Mucosa of stomach (tissue), 1 donor: Measurements from ENCODE around the gene ZNF385A.
"Not testable (repeated sequence)": the region's sequence is repeated elsewhere in the genome, so short reads cannot be mapped to it uniquely, and the experiment has no call there.

Source experiments
- H3K27me3 ChIP-seq: one replicate; pipeline ENCODE4 v1.7.0; 2013; ENCODE audit warnings: mild to moderate bottlenecking, low read length; ENCODE audit not compliant: control insufficient read depth, insufficient read depth
- H3K36me3 ChIP-seq: one replicate; pipeline ENCODE4 v1.7.0; 2013; ENCODE audit warnings: low read length; ENCODE audit not compliant: control insufficient read depth, insufficient read depth
- H3K4me1 ChIP-seq: one replicate; pipeline ENCODE4 v1.7.0; 2013; ENCODE audit warnings: mild to moderate bottlenecking, low read length; ENCODE audit not compliant: control insufficient read depth, insufficient read depth
- H3K4me3 ChIP-seq: one replicate; pipeline ENCODE4 v1.7.0; 2013; ENCODE audit warnings: low read length
- H3K9ac ChIP-seq: one replicate; pipeline ENCODE4 v1.7.0; 2013; ENCODE audit warnings: mild to moderate bottlenecking, low read length, moderate library complexity
- H3K9me3 ChIP-seq: one replicate; pipeline ENCODE4 v1.7.0; 2013; ENCODE audit warnings: mild to moderate bottlenecking, low read length, moderate library complexity; ENCODE audit not compliant: control insufficient read depth
- donor health status: Pancreatic carcinoma.

Gene ZNF385A

DNA sequence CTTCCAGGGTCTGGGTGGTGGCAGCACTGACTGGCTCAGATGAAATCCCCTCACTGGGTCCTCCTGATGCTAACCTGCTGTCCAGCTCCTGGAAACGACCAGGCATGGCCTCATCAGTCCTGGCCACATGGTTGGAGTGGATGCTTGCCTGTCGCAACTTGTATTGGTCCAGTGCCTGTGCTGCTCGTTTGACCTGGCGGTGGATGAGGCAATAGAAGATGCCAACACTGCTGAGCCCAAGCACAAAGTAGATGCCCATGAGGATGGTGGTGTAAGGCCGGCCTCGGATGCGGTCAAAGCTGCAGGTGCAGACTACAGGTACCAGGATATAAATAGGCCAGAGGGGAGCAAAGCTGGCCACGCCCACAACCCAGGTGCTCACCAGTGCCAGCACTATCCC, 21.5 kb downstream of the ZNF385A start:
- peaks cover 14% of the 10 kb centered on the region for H3K4me1 ChIP-seq
- H3K9me3 ChIP-seq: no peaks in the 10 kb centered on the region
- H3K27me3 ChIP-seq: peaks cover 8% of the 10 kb centered on the region
- no peak overlapping the region for H3K4me3 ChIP-seq
- no peaks in the 10 kb centered on the region for H3K36me3 ChIP-seq
- no peak overlapping the region for H3K9ac ChIP-seq

DNA sequence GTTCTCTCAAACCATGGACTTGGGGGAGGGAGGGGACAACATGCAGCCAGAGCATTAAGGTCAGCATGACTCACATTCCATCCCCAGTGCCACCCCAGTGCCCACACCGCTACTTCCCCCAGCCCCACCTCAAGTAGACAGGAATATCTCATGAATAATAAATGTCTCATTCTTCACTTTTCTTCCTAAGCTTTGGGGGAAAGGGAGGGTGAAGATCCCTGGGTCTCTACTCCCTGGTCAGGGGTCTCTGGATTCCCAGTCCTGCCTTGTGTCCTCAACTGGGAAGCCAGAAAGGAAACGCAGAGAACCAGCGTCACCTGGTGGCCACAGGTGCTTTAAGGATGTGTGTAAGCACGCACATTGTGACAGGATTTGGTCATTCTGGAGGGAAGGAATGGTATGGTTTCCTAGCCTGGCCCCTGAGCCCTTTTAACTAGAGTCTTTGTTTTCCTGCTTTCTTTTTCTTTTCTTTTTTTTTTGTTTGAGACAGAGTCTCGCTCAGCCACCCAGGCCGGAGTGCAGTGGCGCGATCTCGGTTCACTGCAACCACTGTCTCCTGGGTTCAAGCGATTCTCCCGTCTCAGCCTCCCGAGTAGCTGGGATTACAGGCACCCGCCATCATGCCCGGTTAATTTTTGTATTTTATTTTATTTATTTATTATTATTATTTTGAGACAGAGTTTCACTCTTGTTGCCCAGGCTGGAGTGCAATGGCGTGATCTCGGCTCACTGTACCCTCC, 23.6 kb downstream of the ZNF385A start:
- Histone ChIP-seq H3K9me3 (no peaks in the 10 kb centered on the region), H3K27me3 (peaks cover 8% of the 10 kb centered on the region), H3K4me3 (no peak overlapping the region), H3K36me3 (no peaks in the 10 kb centered on the region), H3K9ac (no peak overlapping the region), H3K4me1 (peaks cover 18% of the 10 kb centered on the region)

DNA sequence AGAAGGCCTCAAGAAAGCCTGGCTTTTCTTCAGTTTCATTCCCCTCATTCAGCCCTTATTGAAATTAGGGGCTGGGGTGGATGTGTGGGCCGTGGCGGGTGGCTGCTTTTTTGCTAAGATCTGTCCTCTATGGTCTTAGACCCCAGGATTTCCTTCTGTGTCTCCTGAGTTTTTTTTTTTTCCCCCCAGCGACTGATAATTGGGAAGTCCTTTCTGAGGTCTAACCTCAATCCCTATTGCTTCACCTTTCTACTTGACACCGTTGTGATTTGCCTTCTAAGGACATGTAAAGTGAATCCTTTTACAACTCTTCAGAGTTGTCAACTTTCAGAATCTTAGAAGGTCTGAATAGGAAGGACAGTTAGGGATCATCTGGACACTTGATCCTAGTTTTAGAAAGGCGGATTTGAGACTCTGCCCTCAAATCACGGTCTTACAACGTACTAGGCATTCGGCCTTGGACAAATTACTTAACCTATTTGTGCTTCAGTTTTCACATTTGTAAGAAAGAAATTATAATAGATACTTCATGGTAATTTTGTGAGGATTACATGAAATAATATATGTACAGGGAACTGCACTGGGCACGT, 24.7 kb downstream of the ZNF385A start:
- no peaks in the 10 kb centered on the region for H3K9me3 ChIP-seq
- H3K27me3 ChIP-seq: peaks cover 8% of the 10 kb centered on the region
- peak overlapping the region; percentile 85 for H3K4me3 ChIP-seq
- peak overlapping the region; percentile 87 for H3K9ac ChIP-seq
- H3K36me3 ChIP-seq: no peaks in the 10 kb centered on the region
- peaks cover 18% of the 10 kb centered on the region for H3K4me1 ChIP-seq

DNA sequence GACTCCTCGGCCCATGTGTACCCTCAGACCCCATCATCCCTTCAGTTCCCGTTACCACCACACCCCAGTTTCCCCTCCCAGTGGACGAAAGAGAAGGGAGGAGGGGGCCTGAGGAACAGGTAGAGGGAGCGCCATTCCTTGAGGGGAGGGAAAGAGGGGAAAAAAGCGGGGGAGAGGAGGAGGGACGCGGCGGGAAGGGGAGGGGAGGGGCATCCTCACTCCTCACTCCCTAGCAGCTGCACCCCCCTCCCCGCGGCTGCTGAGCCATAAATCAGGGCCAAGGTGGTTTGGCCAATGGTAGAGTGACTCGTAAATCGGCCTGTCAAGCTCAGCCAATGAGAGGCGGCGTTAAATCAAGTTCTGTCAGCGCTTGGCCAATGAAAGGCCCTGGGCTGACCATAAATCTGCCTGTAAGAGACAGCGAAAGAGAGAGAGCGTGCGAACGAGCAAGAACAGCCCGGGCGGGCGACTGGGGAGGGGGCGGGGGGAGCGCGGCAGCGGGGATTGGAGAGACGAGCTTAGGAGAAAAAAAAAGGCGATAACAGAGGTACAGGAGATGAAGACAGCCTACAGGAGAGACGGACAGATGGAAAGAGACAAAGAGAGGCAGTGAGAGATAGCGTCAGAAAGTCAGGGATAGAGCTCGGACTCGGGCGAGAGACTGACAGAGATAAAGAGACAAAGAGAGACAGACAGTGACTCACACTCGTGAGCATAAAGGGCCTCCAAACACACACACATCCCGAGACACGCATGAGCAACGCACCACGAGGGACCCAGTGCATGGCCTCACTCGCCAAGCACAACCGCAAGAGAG, 25.4 kb downstream of the ZNF385A start:
- no peaks in the 10 kb centered on the region for H3K9me3 ChIP-seq
- H3K27me3 ChIP-seq: peaks cover 8% of the 10 kb centered on the region
- peaks cover 18% of the 10 kb centered on the region for H3K4me1 ChIP-seq

DNA sequence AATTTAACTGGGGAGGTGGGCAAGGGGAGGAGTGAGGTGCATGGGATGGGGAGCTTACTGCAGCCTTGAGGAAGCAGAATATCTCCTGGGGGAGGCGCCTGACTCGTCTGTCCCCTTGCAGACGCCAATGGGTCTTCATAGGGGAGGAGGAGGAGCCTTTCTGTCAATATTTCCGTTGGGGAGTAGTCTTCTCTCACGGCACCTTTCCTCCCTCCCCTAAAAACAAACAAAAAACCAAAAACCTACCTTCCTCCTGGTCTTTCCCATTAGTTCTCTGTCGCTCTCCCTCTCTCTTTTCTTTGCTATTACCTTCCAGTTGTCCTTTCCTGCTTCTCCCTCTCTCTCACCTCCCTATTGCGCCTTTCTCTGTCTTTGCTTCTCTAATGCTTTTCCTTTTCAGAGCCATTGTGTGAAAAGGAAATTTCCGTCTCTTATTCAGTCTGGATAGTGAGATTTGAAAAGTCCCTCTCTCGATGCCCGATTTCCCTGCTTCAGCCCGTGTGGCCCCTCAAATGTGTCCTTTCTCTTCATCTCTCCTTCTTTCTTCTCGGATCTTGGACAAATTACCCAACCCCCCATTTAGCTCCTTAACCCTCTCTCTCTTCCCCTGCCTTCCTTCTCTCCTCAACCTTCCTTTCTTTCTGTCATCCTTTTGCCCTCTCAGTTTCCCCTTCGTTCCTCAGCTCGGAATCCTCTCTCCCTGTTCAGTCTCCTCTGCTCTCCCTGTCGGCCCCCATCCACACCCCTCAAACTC, 26.2 kb downstream of the ZNF385A start:
- Histone ChIP-seq H3K36me3 (no peaks in the 10 kb centered on the region), H3K4me1 (peaks cover 18% of the 10 kb centered on the region), H3K9me3 (no peaks in the 10 kb centered on the region), H3K4me3 (peak overlapping the region; percentile 85), H3K27me3 (peaks cover 7% of the 10 kb centered on the region), H3K9ac (peak overlapping the region; percentile 87)

More for the DNA sequence above, 25.4 kb downstream of the ZNF385A start:
- peak overlapping the region; percentile 85 for H3K4me3 ChIP-seq
- peak overlapping the region; percentile 87 for H3K9ac ChIP-seq
- H3K36me3 ChIP-seq: no peaks in the 10 kb centered on the region

GRCh38 chr12:54357506-54358190, 26.9 kb downstream of the ZNF385A start:
- no peaks in the 10 kb centered on the region for H3K9me3 ChIP-seq
- H3K36me3 ChIP-seq: no peaks in the 10 kb centered on the region
- H3K4me1 ChIP-seq: peaks cover 18% of the 10 kb centered on the region
- H3K27me3 ChIP-seq: no peaks in the 10 kb centered on the region
- H3K9ac ChIP-seq: no peak overlapping the region
- H3K4me3 ChIP-seq: no peak overlapping the region

DNA sequence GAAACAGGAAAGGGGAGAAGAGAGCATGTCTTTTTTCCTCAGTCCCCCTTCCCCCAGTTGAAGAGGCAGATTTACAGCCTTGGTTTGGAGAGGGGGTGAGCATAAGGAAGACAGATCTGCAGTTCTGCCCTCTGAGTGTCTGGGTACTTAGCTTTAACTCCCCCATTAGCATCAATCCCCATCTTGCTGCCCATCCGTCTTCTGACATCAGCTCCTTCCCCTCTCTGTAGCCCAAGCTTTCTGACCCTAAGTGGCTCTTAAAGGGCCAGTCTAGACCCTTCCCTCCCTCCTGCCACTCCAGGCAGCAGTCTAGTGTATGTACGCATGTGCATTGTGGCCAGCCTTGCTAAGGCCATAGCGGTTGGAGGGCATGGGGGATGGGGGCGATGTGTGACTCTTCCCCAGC, 27.6 kb downstream of the ZNF385A start:
- H3K36me3 ChIP-seq: no peaks in the 10 kb centered on the region
- H3K4me3 ChIP-seq: no peak overlapping the region
- H3K9ac ChIP-seq: no peak overlapping the region
- peaks cover 18% of the 10 kb centered on the region for H3K4me1 ChIP-seq
- H3K9me3 ChIP-seq: no peaks in the 10 kb centered on the region
- H3K27me3 ChIP-seq: no peaks in the 10 kb centered on the region

DNA sequence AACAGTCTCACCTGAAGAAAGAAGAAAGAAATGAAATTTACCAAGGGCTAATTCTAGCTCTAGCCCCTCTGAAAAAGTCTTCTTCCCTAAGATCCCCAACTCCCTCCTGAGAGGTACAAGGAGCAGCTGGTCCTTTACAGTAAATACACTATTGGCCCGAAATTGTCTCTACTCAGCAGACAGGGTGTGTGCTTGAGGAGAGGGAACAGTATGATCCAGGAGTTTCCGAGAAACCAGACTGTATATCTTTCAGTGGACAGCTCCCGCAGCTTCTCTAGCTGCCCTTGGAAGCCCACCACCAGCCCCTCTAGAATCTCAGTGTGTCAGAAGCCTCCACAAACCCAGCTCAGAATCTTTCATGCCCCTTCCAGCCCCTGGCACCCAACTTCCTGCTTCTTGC, 28.3 kb downstream of the ZNF385A start:
- H3K9ac ChIP-seq: no peak overlapping the region

DNA sequence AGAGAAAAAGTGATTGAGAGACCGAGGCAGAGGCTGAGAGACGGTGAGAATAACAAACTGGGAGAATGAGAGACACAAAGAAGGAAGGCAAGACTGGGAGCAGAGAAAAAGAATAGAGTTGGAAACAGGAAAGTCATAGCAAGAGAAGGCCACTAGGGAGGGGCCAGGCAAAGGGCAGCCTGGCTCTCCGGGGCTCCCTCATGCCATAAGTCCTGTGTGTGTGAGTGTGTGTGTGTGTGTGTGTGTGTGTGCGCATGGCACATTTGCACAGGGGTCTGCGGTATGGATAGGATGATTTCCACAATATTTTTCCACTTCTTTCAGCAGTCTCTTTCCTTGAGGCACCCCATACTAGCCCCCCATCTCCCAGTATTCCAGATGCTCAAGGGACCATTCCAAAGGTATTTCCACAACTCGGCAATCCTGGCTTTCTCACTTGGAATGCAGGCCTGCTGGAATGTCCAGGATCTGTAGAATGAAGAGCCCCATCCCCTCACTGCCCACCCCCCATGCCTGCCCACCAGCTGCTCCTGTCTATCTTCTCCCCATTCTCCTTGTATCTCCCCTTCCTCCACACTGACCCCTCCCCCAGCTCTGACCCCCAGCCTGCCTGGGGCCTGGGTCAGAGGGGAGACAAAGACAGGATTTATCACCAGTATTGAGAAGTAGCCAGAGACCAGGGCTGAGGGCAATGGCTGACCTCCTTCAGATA, 29.3 kb downstream of the ZNF385A start:
- Histone ChIP-seq H3K27me3 (no peaks in the 10 kb centered on the region), H3K36me3 (peaks cover 4% of the 10 kb centered on the region), H3K4me3 (no peak overlapping the region), H3K9ac (no peak overlapping the region), H3K4me1 (peaks cover 14% of the 10 kb centered on the region), H3K9me3 (no peaks in the 10 kb centered on the region)

More for the DNA sequence above, 28.3 kb downstream of the ZNF385A start:
- peaks cover 4% of the 10 kb centered on the region for H3K36me3 ChIP-seq
- H3K27me3 ChIP-seq: no peaks in the 10 kb centered on the region
- no peaks in the 10 kb centered on the region for H3K9me3 ChIP-seq
- H3K4me1 ChIP-seq: peaks cover 18% of the 10 kb centered on the region
- no peak overlapping the region for H3K4me3 ChIP-seq

DNA sequence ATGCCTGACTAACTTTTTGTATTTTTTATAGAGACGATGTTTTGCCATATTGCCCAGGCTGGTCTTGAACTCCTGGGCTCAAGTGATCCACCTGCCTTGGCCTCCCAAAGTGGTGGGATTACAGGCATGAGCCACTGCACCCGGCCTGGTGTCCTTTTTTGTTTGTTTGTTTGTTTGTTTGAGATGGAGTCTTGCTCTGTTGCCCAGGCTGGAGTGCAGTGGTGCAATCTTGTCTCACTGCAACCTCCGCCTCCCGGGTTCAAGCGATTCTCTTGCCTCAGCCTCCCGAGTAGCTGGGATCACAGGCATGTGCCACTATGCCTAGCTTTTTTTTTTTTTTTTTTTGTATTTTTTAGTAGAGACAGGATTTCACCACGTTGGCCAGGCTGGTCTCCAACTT, 30.3 kb downstream of the ZNF385A start:
- H3K36me3 ChIP-seq, H3K4me1 ChIP-seq, H3K9me3 ChIP-seq, H3K27me3 ChIP-seq, H3K4me3 ChIP-seq, H3K9ac ChIP-seq: not testable (repeated sequence)
